ENCODE results near the gene STEAP4. TPM values are rescaled to one million over a fixed set of nuclear protein-coding genes. Genes with fewer than 3 reads are reported as not detected.

The STEAP4 gene
- total and polyA plus RNA-seq, 3 donors from 2014 or later: 15.2 to 27.1 (median 16.2) TPM

- no peak for TF ChIP-seq CTCF (IDR thresholded peaks at IDR 0.05)
- no peak for TF ChIP-seq POLR2A (IDR thresholded peaks at IDR 0.05)
- no peak for DNase-seq
- Histone ChIP-seq H3K9me3 (no peaks in the 10 kb centered on the region), H3K27me3 (no peaks in the 10 kb centered on the region), H3K4me1 (no peaks in the 10 kb centered on the region), H3K27ac (no peak overlapping the region), H3K4me3 (no peak overlapping the region), H3K36me3 (ENCODE audit: low read depth, missing control alignments) (no peaks in the 10 kb centered on the region)
- WGBS, 2 donors: 66 to 76% methylated on average over 7 to 10 of the region's 10 CpGs
- intact Hi-C loops (cut with DNase I; ENCODE audit: low total_unique reads): no loop called here
Measured at GRCh38 chr7:88329532-88330463, 23.1 kb upstream of the STEAP4 start.

GRCh38 chr7:88328787-88329186, 22.1 kb upstream of the STEAP4 start:
- TF ChIP-seq CTCF (IDR thresholded peaks at IDR 0.05) (no peak), POLR2A (IDR thresholded peaks at IDR 0.05) (no peak)
- Histone ChIP-seq H3K9me3 (no peaks in the 10 kb centered on the region), H3K27ac (no peak overlapping the region), H3K4me3 (no peak overlapping the region), H3K4me1 (no peaks in the 10 kb centered on the region), H3K36me3 (ENCODE audit: low read depth, missing control alignments) (no peaks in the 10 kb centered on the region), H3K27me3 (no peaks in the 10 kb centered on the region)
- DNase-seq: no peak
- intact Hi-C loops (cut with DNase I; ENCODE audit: low total_unique reads): no loop called here

- H3K9me3 ChIP-seq: no peaks in the 10 kb centered on the region
- WGBS, 2 donors: 92 to 96% methylated on average over 4 of the region's 4 CpGs
- no peak overlapping the region for H3K27ac ChIP-seq
- DNase-seq: no peak
- intact Hi-C loops (cut with DNase I; ENCODE audit: low total_unique reads): no loop called here
- no peaks in the 10 kb centered on the region for H3K27me3 ChIP-seq
- H3K36me3 ChIP-seq (ENCODE audit: low read depth, missing control alignments): no peaks in the 10 kb centered on the region
- no peak overlapping the region for H3K4me3 ChIP-seq
- no peaks in the 10 kb centered on the region for H3K4me1 ChIP-seq
- no peak for TF ChIP-seq POLR2A (IDR thresholded peaks at IDR 0.05)
- TF ChIP-seq CTCF (IDR thresholded peaks at IDR 0.05): no peak
Measured at GRCh38 chr7:88324699-88325098, 18.0 kb upstream of the STEAP4 start.

- H3K27me3 ChIP-seq: no peaks in the 10 kb centered on the region
- H3K4me1 ChIP-seq: no peaks in the 10 kb centered on the region
- no peaks in the 10 kb centered on the region for H3K36me3 ChIP-seq (ENCODE audit: low read depth, missing control alignments)
- H3K4me3 ChIP-seq: no peak overlapping the region
- intact Hi-C loops (cut with DNase I; ENCODE audit: low total_unique reads): no loop called here
- DNase-seq: no peak
- WGBS, 2 donors: 84 to 88% methylated on average over 3 of the region's 3 CpGs
- TF ChIP-seq CTCF (IDR thresholded peaks at IDR 0.05): no peak
- no peak for TF ChIP-seq POLR2A (IDR thresholded peaks at IDR 0.05)
- no peak overlapping the region for H3K27ac ChIP-seq
- no peaks in the 10 kb centered on the region for H3K9me3 ChIP-seq
Measured at GRCh38 chr7:88322151-88322550, 15.5 kb upstream of the STEAP4 start.

GRCh38 chr7:88321694-88322093, 15.0 kb upstream of the STEAP4 start:
- WGBS, 2 donors: 92 to 93% methylated on average over 1 of the region's 1 CpG
- intact Hi-C loops (cut with DNase I; ENCODE audit: low total_unique reads): no loop called here
- H3K4me1 ChIP-seq: no peaks in the 10 kb centered on the region
- no peak overlapping the region for H3K27ac ChIP-seq
- H3K4me3 ChIP-seq: no peak overlapping the region
- H3K9me3 ChIP-seq: no peaks in the 10 kb centered on the region
- H3K27me3 ChIP-seq: no peaks in the 10 kb centered on the region
- no peak for DNase-seq
- H3K36me3 ChIP-seq (ENCODE audit: low read depth, missing control alignments): no peaks in the 10 kb centered on the region
- TF ChIP-seq CTCF (IDR thresholded peaks at IDR 0.05) (no peak), POLR2A (IDR thresholded peaks at IDR 0.05) (no peak)

Measured in testis (tissue), 3 donors.